Astrocyte of the cerebellum (primary cell): ENCODE data around the gene DPM2.

Experiments used
- DNase-seq: peaks from one replicate; pipeline ENCODE4 v3.0.0-alpha.2; 2011; ENCODE audit warnings: low read depth
- H3K4me3 ChIP-seq: 2 replicates; pipeline ENCODE4 v1.5.1; 2011; ENCODE audit warnings: mild to moderate bottlenecking, low read depth, low read length, moderate library complexity
- in situ Hi-C: cut with HindIII; loops from 2 replicates; pipeline ENCODE4 v1.10.0; 2017; ENCODE audit warnings: low sequenced_read_pairs
- TF ChIP-seq, protein P1 (sequence below): IDR thresholded peaks from 2 replicates; pipeline ENCODE4 v1.5.1; 2012; ENCODE audit warnings: low read length, low read depth, moderate library complexity, mild to moderate bottlenecking; ENCODE audit errors: missing control alignments

Gene DPM2

DNA sequence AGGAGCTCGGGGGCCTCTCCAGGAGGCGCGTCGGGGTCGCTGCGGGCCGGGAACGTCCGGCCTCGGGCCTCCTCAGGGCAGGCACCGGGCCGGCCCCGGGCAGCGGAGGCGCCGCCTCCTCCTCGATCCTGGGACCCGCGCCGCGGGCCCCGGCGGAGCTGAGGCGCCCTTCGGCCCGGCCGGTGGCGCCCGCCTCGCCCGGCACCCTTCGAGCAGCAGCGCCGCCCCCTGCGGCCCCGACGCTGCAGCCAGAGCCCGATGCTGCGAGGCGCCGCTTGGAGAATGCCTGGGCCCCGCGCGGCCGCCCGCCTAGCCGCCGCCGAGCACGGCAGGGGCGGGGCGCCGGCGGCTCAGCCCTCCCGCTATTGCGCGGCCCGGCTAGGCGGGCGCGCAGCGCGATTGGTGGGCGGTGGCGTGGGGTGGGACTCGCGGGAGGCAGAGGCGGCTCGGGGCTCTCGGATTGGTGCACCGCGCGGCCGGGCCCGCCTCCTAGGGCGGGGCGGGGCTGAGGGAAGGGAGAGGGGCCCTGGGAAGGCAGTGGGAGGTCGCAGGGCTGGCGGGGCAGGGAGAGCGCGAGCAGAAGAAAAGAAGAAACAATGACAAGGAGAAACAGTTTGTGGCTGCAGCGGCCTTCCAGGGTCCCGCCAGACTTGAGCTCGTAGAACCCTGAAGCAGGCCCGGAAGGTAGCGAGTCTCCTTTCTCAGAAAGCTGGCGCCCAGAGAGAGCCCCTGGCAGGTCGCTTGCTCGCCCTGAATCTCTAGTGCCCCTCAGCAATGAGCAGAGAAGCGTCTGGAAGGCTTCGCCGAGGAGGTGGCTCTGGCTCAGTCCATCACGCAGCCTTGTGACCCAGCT lies 43.3 kb upstream of the DPM2 start, which contains the start of gene EEIG1:
EEIG1 (minus strand) TSS at position 284 of the 853 bp plus-strand sequence. CDS start 852 bp downstream, outside the sequence.
- TF ChIP-seq, protein P1, sequence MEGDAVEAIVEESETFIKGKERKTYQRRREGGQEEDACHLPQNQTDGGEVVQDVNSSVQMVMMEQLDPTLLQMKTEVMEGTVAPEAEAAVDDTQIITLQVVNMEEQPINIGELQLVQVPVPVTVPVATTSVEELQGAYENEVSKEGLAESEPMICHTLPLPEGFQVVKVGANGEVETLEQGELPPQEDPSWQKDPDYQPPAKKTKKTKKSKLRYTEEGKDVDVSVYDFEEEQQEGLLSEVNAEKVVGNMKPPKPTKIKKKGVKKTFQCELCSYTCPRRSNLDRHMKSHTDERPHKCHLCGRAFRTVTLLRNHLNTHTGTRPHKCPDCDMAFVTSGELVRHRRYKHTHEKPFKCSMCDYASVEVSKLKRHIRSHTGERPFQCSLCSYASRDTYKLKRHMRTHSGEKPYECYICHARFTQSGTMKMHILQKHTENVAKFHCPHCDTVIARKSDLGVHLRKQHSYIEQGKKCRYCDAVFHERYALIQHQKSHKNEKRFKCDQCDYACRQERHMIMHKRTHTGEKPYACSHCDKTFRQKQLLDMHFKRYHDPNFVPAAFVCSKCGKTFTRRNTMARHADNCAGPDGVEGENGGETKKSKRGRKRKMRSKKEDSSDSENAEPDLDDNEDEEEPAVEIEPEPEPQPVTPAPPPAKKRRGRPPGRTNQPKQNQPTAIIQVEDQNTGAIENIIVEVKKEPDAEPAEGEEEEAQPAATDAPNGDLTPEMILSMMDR = no peak
- DNase-seq = peak; percentile 65
- peak within 1 kb of the TSS; percentile 65 for H3K4me3 ChIP-seq
- in situ Hi-C loops = loop anchor here (10.0 kb wide), 1 partner anchor 64 kb away; no protein-coding TSS in a partner anchor

DNA sequence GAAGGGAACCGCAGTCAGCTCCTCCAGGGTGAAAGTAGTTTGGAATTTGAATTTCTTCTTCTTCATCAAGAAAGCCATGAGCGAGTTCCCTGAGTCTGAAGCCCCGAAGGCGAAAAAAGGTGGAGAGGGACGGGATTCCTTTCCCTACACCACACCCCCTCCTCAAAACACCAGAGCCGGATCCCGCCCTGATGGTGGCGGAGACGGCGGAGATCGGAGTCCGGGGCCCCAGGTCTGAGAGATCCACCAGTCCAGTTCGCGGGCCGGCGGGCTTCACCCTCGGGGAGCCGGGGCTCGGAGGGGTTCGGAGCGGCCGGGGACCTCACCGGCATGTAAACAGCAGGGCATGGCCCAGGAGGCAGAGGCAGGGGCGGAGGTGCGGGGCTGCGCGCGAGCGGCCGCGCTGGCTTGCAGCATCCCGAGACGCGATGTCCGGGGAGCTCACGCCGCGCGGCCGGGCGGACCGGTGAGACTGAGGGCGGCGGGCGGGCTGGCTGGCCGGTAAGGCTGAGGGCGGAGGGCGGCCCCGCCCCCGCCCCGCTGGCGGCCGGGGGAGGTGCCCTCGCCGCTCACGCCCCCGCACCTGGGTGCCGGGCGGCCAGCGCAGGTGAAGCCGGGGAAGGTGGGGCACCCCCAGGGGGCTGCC lies 42.5 kb upstream of the DPM2 start:
- no peak for DNase-seq
- TF ChIP-seq, protein P1 = no peak
- in situ Hi-C loops = loop anchor here (10.0 kb wide), 1 partner anchor 65 kb away; no protein-coding TSS in a partner anchor
- peak overlapping the region; percentile 65 for H3K4me3 ChIP-seq

DNA sequence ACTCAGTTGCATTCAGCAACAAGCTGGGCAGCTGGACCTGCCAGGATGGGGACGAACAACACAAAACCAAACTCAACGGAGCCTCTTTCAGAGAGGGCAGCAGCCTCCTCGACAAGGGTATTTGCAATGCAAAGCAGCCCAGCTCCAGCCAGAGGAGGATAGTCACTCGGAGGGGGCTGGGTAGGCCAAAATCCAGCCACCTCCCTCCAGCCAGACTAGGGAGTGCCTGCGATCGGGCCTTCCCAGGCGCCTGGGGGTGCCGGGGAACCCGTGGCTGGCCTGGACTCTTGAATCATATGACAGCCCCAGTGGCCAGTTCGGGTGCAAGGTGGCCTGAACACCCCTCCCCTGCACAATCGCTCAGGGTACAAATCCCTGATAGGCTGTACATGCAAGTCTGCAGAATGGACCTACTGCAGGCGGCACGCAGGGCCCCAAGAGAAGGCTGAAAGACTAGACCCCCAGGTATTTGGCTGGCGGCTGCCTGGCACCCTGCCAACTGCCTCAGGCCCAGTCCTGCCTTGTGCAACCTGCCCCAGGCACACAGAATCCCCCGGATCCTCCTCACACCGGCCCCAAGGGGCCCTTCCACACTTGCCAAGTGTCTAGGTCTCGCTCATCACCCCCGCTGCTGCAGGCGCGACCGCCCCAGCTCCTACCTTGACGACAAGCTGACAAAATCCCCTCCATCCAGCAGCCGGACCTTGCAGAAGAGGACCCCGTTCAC lies 41.8 kb upstream of the DPM2 start:
- peak overlapping the region; percentile 65 for H3K4me3 ChIP-seq
- TF ChIP-seq, protein P1 = no peak
- in situ Hi-C loops = loop anchor here (10.0 kb wide), 1 partner anchor 65 kb away; no protein-coding TSS in a partner anchor
- no peak for DNase-seq

DNA sequence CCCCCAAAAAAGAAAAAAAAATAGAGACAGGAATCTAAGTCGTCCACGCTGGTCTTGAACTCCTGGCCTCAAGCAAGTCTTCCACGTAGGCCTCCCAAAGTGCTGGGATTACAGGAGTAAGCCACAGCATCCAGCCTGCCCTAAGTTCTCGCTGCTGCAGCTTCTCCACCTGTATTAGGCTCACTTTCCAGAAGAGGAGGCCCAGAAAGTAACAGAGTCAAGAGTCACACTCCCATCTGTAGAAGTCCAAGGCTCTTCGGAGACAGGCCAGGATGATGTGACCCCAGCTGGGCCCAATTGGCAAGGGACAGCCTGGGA lies 41.3 kb upstream of the DPM2 start:
- DNase-seq = no peak
- H3K4me3 ChIP-seq = peak overlapping the region; percentile 65
- TF ChIP-seq, protein P1 = no peak
- in situ Hi-C loops = no loop called here

DNA sequence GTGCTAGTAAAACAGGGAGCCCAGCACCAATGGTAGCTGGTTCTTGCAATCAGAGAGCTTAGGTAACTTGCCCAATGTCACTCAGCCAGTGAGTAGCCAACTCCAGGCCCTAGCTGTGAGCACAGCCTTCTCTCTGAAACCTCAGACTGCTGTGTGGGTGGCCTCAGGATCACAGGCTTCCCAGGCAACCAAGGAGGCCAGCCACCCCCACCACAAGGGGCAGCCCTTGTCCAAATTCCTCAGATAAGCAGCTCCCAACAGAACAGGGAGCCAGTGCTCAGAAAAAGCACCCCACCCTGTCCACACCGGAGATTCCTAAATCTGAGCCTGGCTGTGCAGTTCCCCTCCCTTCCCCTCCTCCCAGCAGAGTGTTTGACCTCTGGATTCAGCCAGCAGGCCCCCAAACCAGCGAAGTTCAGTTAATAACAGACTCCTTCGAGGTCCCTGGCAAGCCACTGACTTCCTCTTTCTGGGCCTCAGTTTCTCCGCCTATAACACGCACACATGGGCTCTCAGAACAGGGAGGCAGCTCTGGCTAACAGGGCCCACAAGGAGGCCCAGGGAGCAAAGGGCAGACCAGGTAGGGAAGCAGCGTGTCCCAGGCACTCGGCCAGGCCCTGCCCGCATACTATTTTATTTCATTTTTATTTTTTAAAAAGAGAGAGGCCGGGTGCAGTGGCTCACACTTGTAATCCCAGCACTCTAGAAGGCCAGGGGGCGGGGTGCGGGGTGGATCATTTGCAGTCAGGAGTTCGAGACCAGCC lies 40.4 kb upstream of the DPM2 start:
- in situ Hi-C loops = no loop called here
- peak; percentile 48 for DNase-seq
- peak overlapping the region; percentile 65 for H3K4me3 ChIP-seq
- TF ChIP-seq, protein P1 = no peak
